MCF 10A (cell line): ENCODE measurements around the gene SLFN12. TPM values are rescaled to one million over a fixed set of nuclear protein-coding genes. Genes with fewer than 3 reads are reported as not detected.
A peak's percentile ranks its signal among the peaks of the same experiment; 100 is the strongest.

Source experiments
- BruUV-seq: library from RNA; stranded (reverse); fragments of 400-500 nt; replicated peaks from 2 replicates; lab custom pipeline; 2021; lab: Mats Ljungman, UMichigan
- CTCF ChIA-PET: fragments of 300-600 bp; sonication (Branson Sonifier 250); formaldehyde crosslinking; extraction: SDS; loops from one replicate; lab custom pipeline; 2021; ENCODE audit warnings: antibody characterized with exemption, inconsistent platforms; lab: Yijun Ruan, JAX
- POLR2A ChIA-PET: fragments of 300-600, 350-650 bp; sonication (Branson Sonifier 250); formaldehyde crosslinking; extraction: SDS; loops from one replicate; lab custom pipeline; 2020; ENCODE audit warnings: antibody characterized with exemption, inconsistent platforms; lab: Yijun Ruan, JAX
- DNase-seq: peaks from one replicate; pipeline ENCODE4 v3.0.0-alpha.2; 2018; ENCODE audit not compliant: unreplicated experiment
- H3K27ac Mint-ChIP-seq: one replicate; pipeline ENCODE4 v1.8.0; 2022; ENCODE audit warnings: mild to moderate bottlenecking, low read depth, mixed read lengths; ENCODE audit not compliant: unreplicated experiment
- H3K27me3 Mint-ChIP-seq: one replicate; pipeline ENCODE4 v1.8.0; 2022; ENCODE audit warnings: mixed read lengths; ENCODE audit not compliant: insufficient read depth, unreplicated experiment
- H3K36me3 Mint-ChIP-seq: one replicate; pipeline ENCODE4 v1.8.0; 2022; ENCODE audit warnings: mild to moderate bottlenecking, moderate library complexity, mixed read lengths; ENCODE audit not compliant: insufficient read depth, unreplicated experiment
- H3K4me1 Mint-ChIP-seq: one replicate; pipeline ENCODE4 v1.8.0; 2022; ENCODE audit warnings: mixed read lengths; ENCODE audit not compliant: insufficient read depth, unreplicated experiment
- H3K4me3 Mint-ChIP-seq: one replicate; pipeline ENCODE4 v1.8.0; 2022; ENCODE audit warnings: mild to moderate bottlenecking, moderate library complexity, mixed read lengths; ENCODE audit not compliant: unreplicated experiment
- H3K9me3 Mint-ChIP-seq: one replicate; pipeline ENCODE4 v1.8.0; 2022; ENCODE audit warnings: mixed read lengths; ENCODE audit not compliant: unreplicated experiment
- CTCF ChIP-seq: fragments of 200-600 bp; IDR thresholded peaks from one replicate; pipeline ENCODE4 v1.8.0; 2022; ENCODE audit warnings: antibody characterized with exemption, mild to moderate bottlenecking; ENCODE audit not compliant: unreplicated experiment
- intact Hi-C: fragments of 100-400 bp; cut with micrococcal nuclease; formaldehyde crosslinking; loops from 2 replicates; pipeline ENCODE4 v1.14.1; 2022
- total RNA-seq: library from RNA; stranded (reverse); gene quantifications from 2 replicates; pipeline ENCODE4 v1.2.3, GENCODE V29; 2022

The SLFN12 gene
- total RNA-seq, 1 experiment from 2014 or later = 8.0 TPM

DNA sequence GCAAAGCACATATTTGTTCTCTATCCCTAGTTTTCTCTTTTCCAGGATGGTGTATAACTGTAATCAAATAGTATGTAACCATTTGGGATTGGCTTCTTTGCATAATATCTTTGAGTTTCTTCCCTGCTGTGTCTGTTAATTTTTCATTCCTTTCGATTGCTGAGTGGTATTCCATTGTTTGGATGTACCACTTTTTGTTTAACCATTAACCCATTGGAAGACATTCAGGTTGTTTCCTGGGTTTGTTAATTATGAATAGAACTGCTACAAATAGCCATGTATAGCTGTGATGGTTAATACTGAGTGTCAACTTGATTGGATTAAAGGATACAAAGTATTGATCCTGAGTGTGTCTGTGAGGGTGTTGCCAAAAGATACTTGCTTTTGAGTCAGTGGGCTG is 20.9 kb upstream of the SLFN12 start:
- H3K9me3 Mint-ChIP-seq = no peaks in the 10 kb centered on the region
- no peaks in the 10 kb centered on the region for H3K4me1 Mint-ChIP-seq
- H3K36me3 Mint-ChIP-seq = no peaks in the 10 kb centered on the region
- POLR2A ChIA-PET = no interaction called here
- CTCF ChIA-PET = interaction anchor here (1.3 kb wide), 1 partner anchor 139 kb away, joined by 3 read pairs; no protein-coding TSS in a partner anchor
- no peak for TF ChIP-seq CTCF
- intact Hi-C loops = no loop called here
- H3K4me3 Mint-ChIP-seq = no peak overlapping the region
- BruUV-seq = no TSS peak
- H3K27me3 Mint-ChIP-seq = peaks cover 3% of the 10 kb centered on the region
- no peak overlapping the region for H3K27ac Mint-ChIP-seq
- DNase-seq = no peak

DNA sequence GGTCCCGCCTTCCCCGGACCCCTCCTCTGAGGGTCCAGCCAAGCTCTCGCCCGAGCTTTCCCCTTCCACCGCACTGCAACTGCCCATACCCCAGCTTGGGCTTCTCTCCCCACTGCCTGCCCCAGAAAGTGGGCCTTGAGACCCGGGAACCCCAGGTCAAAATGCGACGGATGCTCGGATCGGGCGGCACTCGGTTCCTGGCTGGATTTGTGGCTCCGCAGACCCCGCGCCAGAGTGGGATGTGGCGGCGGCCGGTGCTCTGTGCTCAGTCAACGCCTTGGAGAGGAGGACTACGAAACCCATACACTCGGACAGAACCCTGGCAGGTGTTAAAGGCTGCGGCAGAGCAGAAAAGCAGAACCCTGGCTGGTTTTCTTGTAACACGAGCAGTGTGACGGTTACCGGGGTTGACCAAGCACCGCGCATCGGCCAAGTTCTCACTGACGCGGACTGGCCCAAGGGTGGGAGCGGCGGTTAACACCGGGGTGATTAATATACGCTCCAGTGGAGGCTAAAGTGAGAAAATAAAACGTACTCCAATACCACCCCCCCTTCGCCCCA is 17.2 kb upstream of the SLFN12 start:
- no peak for DNase-seq
- intact Hi-C loops = no loop called here
- no peak for TF ChIP-seq CTCF
- Mint-ChIP-seq H3K36me3 (peaks cover 4% of the 10 kb centered on the region), H3K4me3 (peak overlapping the region; percentile 78), H3K9me3 (no peaks in the 10 kb centered on the region), H3K27me3 (no peaks in the 10 kb centered on the region), H3K27ac (no peak overlapping the region), H3K4me1 (no peaks in the 10 kb centered on the region)
- ChIA-PET CTCF (no interaction called here), POLR2A (no interaction called here)
- no TSS peak for BruUV-seq

DNA sequence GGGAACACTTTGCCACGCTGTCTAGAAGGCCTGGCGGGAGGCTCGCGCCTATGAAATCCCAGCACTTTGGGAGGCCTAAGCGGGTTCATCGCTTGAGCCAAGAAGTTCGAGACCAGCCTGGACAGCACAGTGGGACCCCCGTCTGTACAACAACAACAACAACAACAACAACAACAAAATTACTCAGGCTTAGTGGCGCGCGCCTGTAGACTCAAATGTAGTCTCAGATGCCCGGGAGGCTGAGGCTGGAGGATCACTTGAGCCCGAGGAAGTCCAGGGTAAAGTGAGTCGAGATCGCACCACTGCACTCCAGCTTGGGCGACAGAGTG is 16.6 kb upstream of the SLFN12 start:
- H3K4me1 Mint-ChIP-seq = no peaks in the 10 kb centered on the region
- peak overlapping the region; percentile 22 for H3K27ac Mint-ChIP-seq
- no peak for DNase-seq
- H3K36me3 Mint-ChIP-seq = peaks cover 4% of the 10 kb centered on the region
- intact Hi-C loops = no loop called here
- CTCF ChIA-PET = no interaction called here
- H3K9me3 Mint-ChIP-seq = no peaks in the 10 kb centered on the region
- no peak for TF ChIP-seq CTCF
- no peaks in the 10 kb centered on the region for H3K27me3 Mint-ChIP-seq
- no TSS peak for BruUV-seq
- POLR2A ChIA-PET = interaction anchor here (0.9 to 2.6 kb wide), 3 partner anchors 14 to 39 kb away, joined by 3 to 32 read pairs (median 3); partner anchors contain the start of gene SLFN12
- H3K4me3 Mint-ChIP-seq = peak overlapping the region; percentile 78

- intact Hi-C loops = no loop called here
- Mint-ChIP-seq H3K36me3 (peaks cover 4% of the 10 kb centered on the region), H3K9me3 (no peaks in the 10 kb centered on the region), H3K27ac (peak within 1 kb of the TSS; percentile 22), H3K4me3 (peak within 1 kb of the TSS; percentile 78), H3K4me1 (no peaks in the 10 kb centered on the region), H3K27me3 (no peaks in the 10 kb centered on the region)
- POLR2A ChIA-PET = interaction anchor here (0.9 to 2.6 kb wide), 3 partner anchors 14 to 39 kb away, joined by 3 to 32 read pairs (median 3); partner anchors contain the start of gene SLFN12
- TF ChIP-seq CTCF = no peak
- no TSS peak for BruUV-seq
- peak; percentile 81 for DNase-seq
- CTCF ChIA-PET = no interaction called here
These were observed 16.1 kb upstream of the SLFN12 start, which contains the start of gene SLFN13 for GRCh38 chr17:35448214-35448898. TSS of gene SLFN13 (minus strand) at chr17:35448766. CDS start at chr17:35445680, 3,086 bp downstream.
